Calu3 (cell line): ENCODE measurements around the gene ST7. TPM values are rescaled to one million over a fixed set of nuclear protein-coding genes. Genes with fewer than 3 reads are reported as not detected.

Experiments
- BruUV-seq: library from RNA; stranded (reverse); fragments of 400-500 nt; replicated peaks from 2 replicates; lab custom pipeline; 2021; lab: Mats Ljungman, UMichigan
- CTCF ChIA-PET: fragments of 300-600 bp; sonication (Branson Sonifier 250); formaldehyde crosslinking; loops from one replicate; lab custom pipeline; 2022; ENCODE audit warnings: antibody characterized with exemption; lab: Charles Lee
- DNase-seq: peaks from one replicate; pipeline ENCODE4 v3.0.0; 2022
- H3K27ac Mint-ChIP-seq: one replicate; pipeline ENCODE4 v1.8.0; 2022; ENCODE audit warnings: mixed read lengths; ENCODE audit not compliant: unreplicated experiment
- H3K27me3 Mint-ChIP-seq: one replicate; pipeline ENCODE4 v1.8.0; 2022; ENCODE audit warnings: mixed read lengths; ENCODE audit not compliant: unreplicated experiment
- H3K36me3 Mint-ChIP-seq: one replicate; pipeline ENCODE4 v1.8.0; 2022; ENCODE audit warnings: mild to moderate bottlenecking, moderate library complexity, mixed read lengths; ENCODE audit not compliant: insufficient read depth, unreplicated experiment
- H3K4me1 Mint-ChIP-seq: one replicate; pipeline ENCODE4 v1.8.0; 2022; ENCODE audit warnings: mild to moderate bottlenecking, low read depth, mixed read lengths; ENCODE audit not compliant: unreplicated experiment
- H3K4me3 Mint-ChIP-seq: one replicate; pipeline ENCODE4 v1.8.0; 2022; ENCODE audit warnings: mild to moderate bottlenecking, low read depth, moderate library complexity, mixed read lengths; ENCODE audit not compliant: unreplicated experiment
- H3K9me3 Mint-ChIP-seq: one replicate; pipeline ENCODE4 v1.8.0; 2022; ENCODE audit warnings: low read depth, mixed read lengths; ENCODE audit not compliant: unreplicated experiment
- CTCF ChIP-seq: fragments of 200-600 bp; IDR thresholded peaks from one replicate; pipeline ENCODE4 v1.8.0; 2022; ENCODE audit warnings: antibody characterized with exemption; ENCODE audit not compliant: unreplicated experiment
- intact Hi-C: fragments of 100-400 bp; cut with micrococcal nuclease; formaldehyde crosslinking; loops from one replicate; pipeline ENCODE4 v1.10.0; 2022; ENCODE audit not compliant: unreplicated experiment
- total RNA-seq: library from RNA; stranded (reverse); gene quantifications from 2 replicates; pipeline ENCODE4 v1.2.3, GENCODE V29; 2022

Gene ST7
- total RNA-seq, 1 experiment from 2014 or later: 17.7 TPM

GRCh38 chr7:116953906-116954838, 871 bp downstream of the ST7 start:
- no peak for TF ChIP-seq CTCF
- Mint-ChIP-seq H3K27ac (peak overlapping the region; percentile 73), H3K4me3 (peak overlapping the region; percentile 75), H3K36me3 (peaks cover 17% of the 10 kb centered on the region), H3K4me1 (peaks cover 10% of the 10 kb centered on the region), H3K27me3 (no peaks in the 10 kb centered on the region), H3K9me3 (no peaks in the 10 kb centered on the region)
- CTCF ChIA-PET: interaction anchor here (1.0 to 1.2 kb wide), 3 partner anchors 30 to 173 kb away, joined by 3 to 4 read pairs (median 4); no protein-coding TSS in a partner anchor
- DNase-seq: peak; percentile 49
- BruUV-seq: no TSS peak
- intact Hi-C loops: no loop called here

DNA sequence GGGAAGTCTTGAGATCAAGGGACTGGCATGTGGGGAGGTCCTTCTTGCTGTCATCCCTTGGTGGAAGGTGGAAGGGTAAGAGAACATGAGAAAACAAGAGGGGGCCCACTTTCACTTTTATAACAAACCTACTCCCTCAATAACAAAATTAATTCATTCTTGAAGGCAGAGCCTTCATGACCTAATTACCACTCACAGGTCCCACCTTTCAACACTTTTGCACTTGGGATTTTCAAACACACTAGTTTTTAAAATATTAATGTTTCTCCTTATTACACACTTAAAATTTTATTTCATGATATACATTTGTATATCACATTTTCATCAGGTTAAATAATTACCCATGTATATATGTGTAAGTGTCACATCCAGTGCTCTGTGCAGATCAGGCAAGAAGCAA, 2.0 kb downstream of the ST7 start:
- peaks cover 17% of the 10 kb centered on the region for H3K36me3 Mint-ChIP-seq

GRCh38 chr7:116955801-116956476, 2.6 kb downstream of the ST7 start:
- H3K27me3 Mint-ChIP-seq: no peaks in the 10 kb centered on the region
- no TSS peak for BruUV-seq
- peaks cover 17% of the 10 kb centered on the region for H3K36me3 Mint-ChIP-seq
- H3K4me1 Mint-ChIP-seq: peaks cover 10% of the 10 kb centered on the region
- CTCF ChIA-PET: no interaction called here
- no peak overlapping the region for H3K27ac Mint-ChIP-seq
- intact Hi-C loops: no loop called here
- no peaks in the 10 kb centered on the region for H3K9me3 Mint-ChIP-seq
- DNase-seq: no peak
- no peak overlapping the region for H3K4me3 Mint-ChIP-seq
- no peak for TF ChIP-seq CTCF

More for the DNA sequence above, 2.0 kb downstream of the ST7 start:
- BruUV-seq: no TSS peak
- CTCF ChIA-PET: no interaction called here
- TF ChIP-seq CTCF: no peak
- DNase-seq: no peak
- H3K27ac Mint-ChIP-seq: peak overlapping the region; percentile 73
- no peaks in the 10 kb centered on the region for H3K27me3 Mint-ChIP-seq
- H3K9me3 Mint-ChIP-seq: no peaks in the 10 kb centered on the region
- H3K4me3 Mint-ChIP-seq: peak overlapping the region; percentile 75
- peaks cover 10% of the 10 kb centered on the region for H3K4me1 Mint-ChIP-seq
- intact Hi-C loops: no loop called here

DNA sequence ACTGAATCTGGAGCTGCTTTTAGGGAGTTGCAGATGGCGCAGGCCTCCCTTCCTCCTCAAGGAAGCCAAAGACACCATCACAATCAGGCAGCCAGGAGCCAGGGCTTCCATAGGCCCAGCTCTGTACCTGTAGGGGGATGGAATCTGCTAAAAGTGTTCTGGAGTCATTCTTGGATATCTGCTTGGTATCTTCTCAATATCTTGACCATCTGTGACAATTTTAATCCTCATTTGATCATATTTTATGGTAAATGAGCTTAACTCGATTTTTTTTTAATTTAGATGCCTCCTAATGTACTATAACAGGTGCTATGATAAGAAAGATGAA, 3.1 kb downstream of the ST7 start:
- CTCF ChIA-PET: interaction anchor here (0.7 kb wide), 1 partner anchor 60 kb away, joined by 3 read pairs; no protein-coding TSS in a partner anchor
- H3K27ac Mint-ChIP-seq: no peak overlapping the region
- H3K4me3 Mint-ChIP-seq: no peak overlapping the region
- BruUV-seq: no TSS peak
- intact Hi-C loops: no loop called here
- no peak for DNase-seq
- H3K4me1 Mint-ChIP-seq: peaks cover 10% of the 10 kb centered on the region
- no peaks in the 10 kb centered on the region for H3K27me3 Mint-ChIP-seq
- TF ChIP-seq CTCF: no peak
- no peaks in the 10 kb centered on the region for H3K9me3 Mint-ChIP-seq
- peaks cover 17% of the 10 kb centered on the region for H3K36me3 Mint-ChIP-seq
